ENCODE data around the gene PPTC7.
"Not testable (repeated sequence)": the region's sequence is repeated elsewhere in the genome, so short reads cannot be mapped to it uniquely, and the experiment has no call there.

GRCh38 chr12:110545259-110545658 lies 37.9 kb downstream of the PPTC7 start:
- not testable (repeated sequence) for TF ChIP-seq EZH2 (IDR thresholded peaks at IDR 0.05; ENCODE audit: borderline replicate concordance, insufficient read depth, low read length, poor library complexity, severe bottlenecking); REST (IDR thresholded peaks at IDR 0.05; ENCODE audit: borderline replicate concordance); CTCF (IDR thresholded peaks at IDR 0.05; ENCODE audit: poor library complexity, severe bottlenecking); EP300 (conservative IDR thresholded peaks at IDR 0.05; ENCODE audit: poor library complexity, severe bottlenecking)
